ENCODE data around the gene PDE6B. TPM values are rescaled to one million over a fixed set of nuclear protein-coding genes. Genes with fewer than 3 reads are reported as not detected.

PDE6B gene
- 3.4 TPM for total RNA-seq

GRCh38 chr4:624705-625590 is at the start of gene PDE6B:
Gene PDE6B, plus strand, starts transcription at chr4:625573. Its CDS starts 54 bp downstream, at chr4:625627.

GRCh38 chr4:576245-576821 is 49.0 kb upstream of the PDE6B start, which contains the start of gene TMEM271:
Gene TMEM271, minus strand, starts transcription at chr4:576295. Its CDS starts 233 bp downstream, at chr4:576062.

GRCh38 chr4:674172-675035 is 49.0 kb downstream of the PDE6B start, which contains the start of the genes ATP5ME and MYL5:
Gene ATP5ME, minus strand, starts transcription at chr4:674276. Its CDS starts 29 bp downstream, at chr4:674247.
Gene MYL5, plus strand, starts transcription at chr4:674542. Its CDS starts 3,485 bp downstream, at chr4:678027.

DNA sequence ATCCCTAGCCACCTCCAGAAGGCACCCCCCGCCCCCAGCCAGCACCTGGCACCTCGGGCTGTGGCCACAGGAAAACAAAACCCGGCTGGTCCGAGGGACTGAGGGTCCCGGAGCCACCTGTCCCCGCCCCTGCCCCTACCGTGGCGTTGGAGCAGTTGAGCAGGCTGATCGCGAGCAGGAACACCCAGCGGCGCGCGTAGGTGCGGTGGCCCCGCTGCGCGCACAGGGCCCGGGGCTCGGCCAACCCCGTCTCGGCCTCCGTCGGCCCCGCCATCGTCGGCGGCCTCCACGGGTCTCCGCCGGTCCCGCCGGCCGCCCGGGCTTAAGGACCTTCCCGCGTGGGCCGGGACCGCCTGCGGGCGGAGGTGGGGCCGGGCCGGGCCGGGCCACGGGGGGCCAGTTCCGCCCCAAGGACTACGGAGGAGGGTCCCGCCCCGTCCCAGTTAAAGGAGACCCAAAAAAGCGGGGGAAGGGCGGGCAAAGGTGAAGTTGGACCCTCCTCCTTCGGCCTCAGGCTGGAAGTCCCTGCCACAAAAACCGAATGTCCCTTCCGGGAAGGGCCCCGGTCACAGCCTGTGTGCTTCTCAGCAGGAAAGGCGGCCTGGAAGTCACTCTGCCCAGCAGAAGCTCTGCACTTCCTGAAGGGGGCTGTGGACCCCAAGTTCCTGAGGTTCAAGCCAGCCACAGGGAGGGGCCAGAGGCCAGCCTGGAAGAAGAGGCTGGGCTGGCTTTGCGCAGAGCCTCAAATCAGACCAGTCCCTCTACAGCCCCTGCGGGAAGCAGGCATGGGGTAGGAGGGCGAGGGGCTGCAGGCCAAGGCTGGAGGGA is 63.7 kb downstream of the PDE6B start, which contains the start of gene SLC49A3:
TSS of gene SLC49A3 (minus strand) at position 298 of the 828 bp plus-strand sequence. CDS start at position 274, 24 bp downstream.

DNA sequence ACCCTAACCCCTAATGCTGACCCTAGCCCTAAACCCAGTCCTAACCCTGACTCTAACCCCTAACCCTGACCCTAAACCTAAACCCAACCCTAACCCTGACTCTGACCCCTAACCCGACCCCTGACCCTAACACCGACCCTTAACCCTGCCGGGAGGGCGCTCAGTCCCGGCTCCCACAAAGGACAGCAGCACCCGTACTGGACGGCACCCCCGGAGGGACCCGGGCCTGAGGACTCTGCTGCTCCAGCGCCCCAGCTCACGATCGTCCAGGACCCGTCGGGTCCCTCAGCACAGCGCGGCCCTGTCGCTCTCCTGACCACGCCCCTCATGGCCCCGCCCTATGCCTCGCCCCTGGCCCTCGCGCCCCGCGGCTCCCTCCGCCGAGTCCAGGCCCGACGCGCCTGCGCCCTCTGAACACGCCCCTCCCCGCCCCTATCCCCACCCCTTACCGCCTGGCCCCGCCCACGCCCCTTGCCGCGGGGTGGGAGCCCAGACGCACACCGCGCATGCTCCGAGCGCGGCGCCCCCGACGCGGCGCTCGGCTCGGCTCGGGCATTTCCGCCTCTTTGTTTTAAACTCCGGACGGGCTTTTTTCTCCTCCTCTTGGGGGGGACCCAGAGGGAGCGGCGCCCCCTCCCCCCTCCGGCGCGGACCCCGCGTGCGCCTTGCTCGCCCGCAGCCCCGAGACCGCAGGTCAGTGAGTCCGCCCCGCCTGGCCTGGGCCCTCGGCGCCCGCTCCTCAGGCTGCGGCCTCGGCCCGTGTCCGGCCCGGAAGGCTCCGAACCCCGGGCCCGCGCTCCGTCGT is 80.1 kb downstream of the PDE6B start, which contains the start of gene PCGF3:
TSS of gene PCGF3 (plus strand) at position 555 of the 805 bp plus-strand sequence. CDS start 27,849 bp downstream, outside the sequence.

Other genes starting within 250 kb of the PDE6B start
- gene ZNF721, start 126.4 kb upstream of the PDE6B start, total RNA-seq = 70.1 TPM
- 71.7 TPM for gene PIGG, start 126.4 kb upstream of the PDE6B start, total RNA-seq
- 13.5 TPM for gene TMEM271, start 49.3 kb upstream of the PDE6B start, total RNA-seq
- gene ATP5ME, start 48.7 kb downstream of the PDE6B start, total RNA-seq = 86.1 TPM
- gene MYL5, start 49.0 kb downstream of the PDE6B start, total RNA-seq = 8.1 TPM
- gene SLC49A3, start 63.6 kb downstream of the PDE6B start, total RNA-seq = 0.31 TPM
- 100 TPM for gene PCGF3, start 80.3 kb downstream of the PDE6B start, total RNA-seq
- 2.5 TPM for gene CPLX1, start 200.6 kb downstream of the PDE6B start, total RNA-seq